ENCODE results near the gene ARHGEF38.

DNA sequence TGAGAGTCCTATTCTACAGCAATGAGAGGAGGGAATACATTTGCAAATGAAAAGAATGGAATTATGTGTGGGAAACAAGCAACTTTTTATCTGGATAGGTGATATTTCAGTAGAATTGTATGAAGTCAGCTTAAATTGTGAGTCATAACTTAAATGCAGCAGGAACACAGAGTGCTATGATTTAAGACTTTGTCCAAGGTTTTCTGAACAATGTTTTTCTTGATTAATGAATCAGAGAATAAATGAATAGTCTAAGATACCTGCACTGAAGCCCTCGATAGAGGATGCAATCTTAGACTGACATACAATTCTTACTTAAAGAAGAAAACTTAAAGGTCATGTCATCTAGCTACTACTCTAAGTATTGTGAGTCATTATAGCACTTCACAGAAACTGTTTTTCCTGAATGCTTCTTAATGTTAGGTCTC lies 8.0 kb downstream of the ARHGEF38 start:
- TF ChIP-seq, protein P1, sequence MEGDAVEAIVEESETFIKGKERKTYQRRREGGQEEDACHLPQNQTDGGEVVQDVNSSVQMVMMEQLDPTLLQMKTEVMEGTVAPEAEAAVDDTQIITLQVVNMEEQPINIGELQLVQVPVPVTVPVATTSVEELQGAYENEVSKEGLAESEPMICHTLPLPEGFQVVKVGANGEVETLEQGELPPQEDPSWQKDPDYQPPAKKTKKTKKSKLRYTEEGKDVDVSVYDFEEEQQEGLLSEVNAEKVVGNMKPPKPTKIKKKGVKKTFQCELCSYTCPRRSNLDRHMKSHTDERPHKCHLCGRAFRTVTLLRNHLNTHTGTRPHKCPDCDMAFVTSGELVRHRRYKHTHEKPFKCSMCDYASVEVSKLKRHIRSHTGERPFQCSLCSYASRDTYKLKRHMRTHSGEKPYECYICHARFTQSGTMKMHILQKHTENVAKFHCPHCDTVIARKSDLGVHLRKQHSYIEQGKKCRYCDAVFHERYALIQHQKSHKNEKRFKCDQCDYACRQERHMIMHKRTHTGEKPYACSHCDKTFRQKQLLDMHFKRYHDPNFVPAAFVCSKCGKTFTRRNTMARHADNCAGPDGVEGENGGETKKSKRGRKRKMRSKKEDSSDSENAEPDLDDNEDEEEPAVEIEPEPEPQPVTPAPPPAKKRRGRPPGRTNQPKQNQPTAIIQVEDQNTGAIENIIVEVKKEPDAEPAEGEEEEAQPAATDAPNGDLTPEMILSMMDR (IDR thresholded peaks at IDR 0.05) = no peak
- no peak for TF ChIP-seq POLR2A (IDR thresholded peaks at IDR 0.05)

Measured in heart left ventricle (tissue), 13 donors.